ENCODE measurements around the gene POFUT2. TPM values are rescaled to one million over a fixed set of nuclear protein-coding genes. Genes with fewer than 3 reads are reported as not detected.

The POFUT2 gene
- total RNA-seq, 4 donors from 2014 or later: 19.5 to 66.3 (median 35.1) TPM

- Histone ChIP-seq H3K27me3 (peaks cover 0 to 7% of the 10 kb centered on the region in 2 donors), H3K36me3 (no peaks in the 10 kb centered on the region), H3K4me1 (peaks cover 0 to 10% (median 3%) of the 10 kb centered on the region in 4 donors), H3K27ac (no peak overlapping the region), H3K4me3 (no peak overlapping the region), H3K9me3 (peaks cover 0 to 35% (median 5%) of the 10 kb centered on the region in 4 donors)
- no peak for DNase-seq (ENCODE audit: low spot score in 2 of 2)
- WGBS, 2 donors: 77 to 83% methylated on average over 20 of the region's 20 CpGs
- TF ChIP-seq POLR2A (IDR thresholded peaks at IDR 0.05): no peak
- no peak for TF ChIP-seq EP300 (IDR thresholded peaks at IDR 0.05)
- TF ChIP-seq CTCF (IDR thresholded peaks at IDR 0.05): no peak
These were observed 41.0 kb downstream of the POFUT2 start for GRCh38 chr21:45246386-45247320.

- 73 to 85% methylated on average over 8 of the region's 8 CpGs for whole genome bisulfite sequencing, 2 donors
These were observed 42.8 kb downstream of the POFUT2 start for GRCh38 chr21:45244799-45245340.

GRCh38 chr21:45243603-45244002, 44.1 kb downstream of the POFUT2 start:
- peaks cover 0 to 3% (median 0%) of the 10 kb centered on the region in 4 donors for H3K4me1 ChIP-seq
- H3K36me3 ChIP-seq: no peaks in the 10 kb centered on the region
- no peak overlapping the region for H3K4me3 ChIP-seq
- H3K27me3 ChIP-seq: peaks cover 0 to 7% of the 10 kb centered on the region in 2 donors
- WGBS, 2 donors: 69 to 75% methylated on average over 3 of the region's 3 CpGs
- peaks cover 0 to 43% (median 6%) of the 10 kb centered on the region in 4 donors for H3K9me3 ChIP-seq
- no peak overlapping the region for H3K27ac ChIP-seq
- no peak for DNase-seq (ENCODE audit: low spot score in 2 of 2)
- TF ChIP-seq POLR2A (IDR thresholded peaks at IDR 0.05): no peak
- no peak for TF ChIP-seq EP300 (IDR thresholded peaks at IDR 0.05)
- no peak for TF ChIP-seq CTCF (IDR thresholded peaks at IDR 0.05)

More at GRCh38 chr21:45244799-45245340, 42.8 kb downstream of the POFUT2 start:
- Histone ChIP-seq H3K4me1 (peaks cover 0 to 10% (median 3%) of the 10 kb centered on the region in 4 donors), H3K27me3 (peaks cover 0 to 7% of the 10 kb centered on the region in 2 donors), H3K36me3 (no peaks in the 10 kb centered on the region), H3K9me3 (peaks cover 0 to 43% (median 6%) of the 10 kb centered on the region in 4 donors), H3K27ac (no peak overlapping the region), H3K4me3 (no peak overlapping the region)
- DNase-seq (ENCODE audit: low spot score in 2 of 2): no peak
- TF ChIP-seq CTCF (IDR thresholded peaks at IDR 0.05): no peak
- TF ChIP-seq POLR2A (IDR thresholded peaks at IDR 0.05): no peak
- TF ChIP-seq EP300 (IDR thresholded peaks at IDR 0.05): no peak

GRCh38 chr21:45241357-45241756, 46.3 kb downstream of the POFUT2 start:
- no peak for TF ChIP-seq POLR2A (IDR thresholded peaks at IDR 0.05)
- TF ChIP-seq CTCF (IDR thresholded peaks at IDR 0.05): no peak
- TF ChIP-seq EP300 (IDR thresholded peaks at IDR 0.05): no peak
- Histone ChIP-seq H3K4me1 (no peaks in the 10 kb centered on the region), H3K27me3 (peaks cover 0 to 11% of the 10 kb centered on the region in 2 donors), H3K9me3 (peaks cover 0 to 43% (median 6%) of the 10 kb centered on the region in 4 donors), H3K4me3 (no peak overlapping the region), H3K36me3 (no peaks in the 10 kb centered on the region), H3K27ac (no peak overlapping the region)
- DNase-seq (ENCODE audit: low spot score in 2 of 2): no peak
- WGBS, 2 donors: 88% methylated on average over 3 of the region's 3 CpGs

- H3K27ac ChIP-seq: no peak overlapping the region
- peaks cover 0 to 26% of the 10 kb centered on the region in 2 donors for H3K27me3 ChIP-seq
- H3K9me3 ChIP-seq: peaks cover 0 to 20% (median 4%) of the 10 kb centered on the region in 4 donors
- H3K4me1 ChIP-seq: no peaks in the 10 kb centered on the region
- no peak for DNase-seq (ENCODE audit: low spot score in 2 of 2)
- WGBS, 2 donors: 90 to 91% methylated on average over 7 of the region's 7 CpGs
- H3K36me3 ChIP-seq: no peaks in the 10 kb centered on the region
- TF ChIP-seq POLR2A (IDR thresholded peaks at IDR 0.05) (no peak), CTCF (IDR thresholded peaks at IDR 0.05) (no peak), EP300 (IDR thresholded peaks at IDR 0.05) (no peak)
- no peak overlapping the region for H3K4me3 ChIP-seq
These were observed 50.3 kb downstream of the POFUT2 start for GRCh38 chr21:45237401-45237800.
